ENCODE measurements around the gene LMBRD1.

LMBRD1 gene

DNA sequence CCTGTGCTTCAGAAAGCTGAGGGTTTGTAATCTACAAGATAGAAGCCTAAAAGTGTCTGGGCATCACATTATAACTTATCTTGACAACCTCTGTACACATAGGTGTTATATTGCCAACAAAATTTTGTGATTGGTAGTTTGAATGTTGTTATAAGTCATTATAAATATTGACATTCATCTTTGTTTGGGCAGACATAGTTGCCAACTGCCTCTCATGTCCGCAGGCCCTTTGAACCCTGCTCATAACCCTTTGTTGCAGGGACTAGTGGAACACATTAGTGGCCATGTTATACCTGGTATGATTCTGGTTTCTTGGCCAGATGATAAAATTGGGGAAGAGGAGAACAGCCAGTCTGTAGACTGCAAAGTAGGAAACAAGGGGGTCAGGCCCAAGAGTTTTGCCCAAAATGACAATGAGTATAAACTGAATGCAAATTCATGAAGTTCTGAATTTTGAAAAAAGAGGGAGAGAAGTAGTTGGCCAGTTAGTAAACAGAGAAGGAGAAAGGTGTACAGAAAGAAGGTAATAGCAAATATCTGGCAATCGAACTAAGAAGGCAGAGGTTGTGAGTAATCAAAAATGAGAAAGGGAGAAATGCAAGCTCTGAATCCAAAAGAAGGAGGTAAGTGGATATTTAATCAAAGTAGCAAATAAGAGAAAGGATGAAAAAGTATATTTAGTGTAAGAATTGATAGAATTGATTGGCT, 21.6 kb upstream of the LMBRD1 start:
- Histone ChIP-seq H3K36me3 (ENCODE audit: control insufficient read depth in 2 of 2, insufficient read depth in 1 of 2, low read length in 2 of 2) (no peaks in the 10 kb centered on the region), H3K27ac (ENCODE audit: extremely low read depth, low read depth, low read length) (no peak overlapping the region), H3K9me3 (ENCODE audit: control insufficient read depth, insufficient read depth, low read depth, low read length) (no peaks in the 10 kb centered on the region), H3K4me1 (ENCODE audit: control insufficient read depth, insufficient read depth, low read length) (no peaks in the 10 kb centered on the region), H3K4me3 (ENCODE audit: low read depth, low read length) (no peak overlapping the region)
- TF ChIP-seq ZBTB48 (tag by site-specific recombination; IDR thresholded peaks at IDR 0.05) (no peak), ZNF184 (tag by site-specific recombination; IDR thresholded peaks at IDR 0.05) (no peak), ZSCAN16 (tag by site-specific recombination; IDR thresholded peaks at IDR 0.05) (no peak), KLF1 (tag by site-specific recombination; IDR thresholded peaks at IDR 0.05) (no peak)
- ChIA-PET POLR2A (interaction anchor here (0.7 kb wide), 1 partner anchor 19 kb away, joined by 6 read pairs; no protein-coding TSS in a partner anchor), CTCF (interaction anchor here (0.7 to 1.5 kb wide), 2 partner anchors 17 to 18 kb away, joined by 3 read pairs; no protein-coding TSS in a partner anchor)

DNA sequence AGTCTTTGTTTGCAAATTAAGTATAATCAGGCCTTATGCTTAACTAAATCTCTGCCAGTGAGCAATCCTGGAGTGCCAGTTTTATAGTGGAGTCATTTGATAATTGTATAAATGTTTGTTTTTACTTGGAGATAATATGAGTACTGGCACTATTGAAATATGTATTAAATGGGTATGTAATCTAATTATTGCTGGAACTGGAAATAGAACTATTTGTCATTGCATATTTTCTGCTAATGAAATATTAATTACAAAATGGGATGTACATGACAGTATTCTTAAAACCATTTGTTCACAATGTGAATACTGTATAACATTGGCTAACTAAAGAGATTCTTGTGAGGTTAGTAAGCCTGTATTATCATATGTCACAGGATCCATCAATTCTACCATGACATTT, 20.5 kb upstream of the LMBRD1 start:
- TF ChIP-seq ZNF521 (tag by site-specific recombination; IDR thresholded peaks at IDR 0.05) (no peak), ZFHX2 (tag by site-specific recombination; conservative IDR thresholded peaks at IDR 0.05) (no peak), ZNF544 (tag by site-specific recombination; IDR thresholded peaks at IDR 0.05) (no peak), ZNF221 (tag by site-specific recombination; IDR thresholded peaks at IDR 0.05; ENCODE audit: borderline replicate concordance) (no peak), KLF8 (tag by site-specific recombination; IDR thresholded peaks at IDR 0.05) (no peak), ZSCAN18 (tag by site-specific recombination; IDR thresholded peaks at IDR 0.05) (no peak)
- TF ChIP-seq, protein P1, sequence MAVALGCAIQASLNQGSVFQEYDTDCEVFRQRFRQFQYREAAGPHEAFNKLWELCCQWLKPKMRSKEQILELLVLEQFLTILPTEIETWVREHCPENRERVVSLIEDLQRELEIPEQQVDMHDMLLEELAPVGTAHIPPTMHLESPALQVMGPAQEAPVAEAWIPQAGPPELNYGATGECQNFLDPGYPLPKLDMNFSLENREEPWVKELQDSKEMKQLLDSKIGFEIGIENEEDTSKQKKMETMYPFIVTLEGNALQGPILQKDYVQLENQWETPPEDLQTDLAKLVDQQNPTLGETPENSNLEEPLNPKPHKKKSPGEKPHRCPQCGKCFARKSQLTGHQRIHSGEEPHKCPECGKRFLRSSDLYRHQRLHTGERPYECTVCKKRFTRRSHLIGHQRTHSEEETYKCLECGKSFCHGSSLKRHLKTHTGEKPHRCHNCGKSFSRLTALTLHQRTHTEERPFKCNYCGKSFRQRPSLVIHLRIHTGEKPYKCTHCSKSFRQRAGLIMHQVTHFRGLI (tag by site-specific recombination; IDR thresholded peaks at IDR 0.05), result no peak
- TF ChIP-seq, protein P2, sequence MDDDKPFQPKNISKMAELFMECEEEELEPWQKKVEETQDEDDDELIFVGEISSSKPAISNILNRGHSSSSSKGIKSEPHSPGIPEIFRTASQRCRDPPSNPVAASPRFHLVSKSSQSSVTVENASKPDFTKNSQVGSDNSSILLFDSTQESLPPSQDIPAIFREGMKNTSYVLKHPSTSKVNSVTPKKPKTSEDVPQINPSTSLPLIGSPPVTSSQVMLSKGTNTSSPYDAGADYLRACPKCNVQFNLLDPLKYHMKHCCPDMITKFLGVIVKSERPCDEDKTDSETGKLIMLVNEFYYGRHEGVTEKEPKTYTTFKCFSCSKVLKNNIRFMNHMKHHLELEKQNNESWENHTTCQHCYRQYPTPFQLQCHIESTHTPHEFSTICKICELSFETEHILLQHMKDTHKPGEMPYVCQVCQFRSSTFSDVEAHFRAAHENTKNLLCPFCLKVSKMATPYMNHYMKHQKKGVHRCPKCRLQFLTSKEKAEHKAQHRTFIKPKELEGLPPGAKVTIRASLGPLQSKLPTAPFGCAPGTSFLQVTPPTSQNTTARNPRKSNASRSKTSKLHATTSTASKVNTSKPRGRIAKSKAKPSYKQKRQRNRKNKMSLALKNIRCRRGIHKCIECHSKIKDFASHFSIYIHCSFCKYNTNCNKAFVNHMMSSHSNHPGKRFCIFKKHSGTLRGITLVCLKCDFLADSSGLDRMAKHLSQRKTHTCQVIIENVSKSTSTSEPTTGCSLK (tag by site-specific recombination; IDR thresholded peaks at IDR 0.05), result no peak
- POLR2A ChIA-PET, result no interaction called here
- CTCF ChIA-PET, result interaction anchor here (1.5 kb wide), 1 partner anchor 18 kb away, joined by 3 read pairs; no protein-coding TSS in a partner anchor
- no peaks in the 10 kb centered on the region for H3K36me3 ChIP-seq (ENCODE audit: control insufficient read depth in 2 of 2, insufficient read depth in 1 of 2, low read length in 2 of 2)
- no peaks in the 10 kb centered on the region for H3K4me1 ChIP-seq (ENCODE audit: control insufficient read depth, insufficient read depth, low read length)
- no peaks in the 10 kb centered on the region for H3K9me3 ChIP-seq (ENCODE audit: control insufficient read depth, insufficient read depth, low read depth, low read length)
- no peak overlapping the region for H3K27ac ChIP-seq (ENCODE audit: extremely low read depth, low read depth, low read length)
- no peak overlapping the region for H3K4me3 ChIP-seq (ENCODE audit: low read depth, low read length)

DNA sequence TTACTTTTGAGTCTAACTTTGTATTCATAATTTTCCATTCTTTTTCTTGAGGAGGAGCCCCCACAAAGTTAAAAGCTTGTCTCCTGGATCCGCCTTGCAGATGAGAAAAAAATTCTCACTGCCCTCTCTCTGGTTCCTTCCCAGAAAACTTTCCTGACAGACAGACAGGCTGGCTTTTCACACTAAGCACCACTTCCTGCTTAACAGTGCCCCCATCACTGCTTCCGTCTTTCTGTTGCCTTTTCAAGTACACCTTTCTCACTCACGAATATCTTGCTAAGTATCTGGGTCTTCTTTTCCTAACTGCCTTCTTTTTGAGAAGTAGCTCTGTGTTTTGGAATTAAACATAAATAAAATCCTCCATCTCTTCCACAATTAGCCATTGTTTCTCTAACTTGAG, 19.8 kb upstream of the LMBRD1 start:
- H3K9me3 ChIP-seq (ENCODE audit: control insufficient read depth, insufficient read depth, low read depth, low read length), result no peaks in the 10 kb centered on the region
- no peak overlapping the region for H3K27ac ChIP-seq (ENCODE audit: extremely low read depth, low read depth, low read length)
- no peak overlapping the region for H3K4me3 ChIP-seq (ENCODE audit: low read depth, low read length)
- ChIA-PET POLR2A (no interaction called here), CTCF (interaction anchor here (0.6 to 3.1 kb wide), 4 partner anchors 20 to 1181 kb away, joined by 3 to 12 read pairs (median 7); partner anchors contain the start of gene LMBRD1)
- TF ChIP-seq ZNF585B (tag by site-specific recombination; IDR thresholded peaks at IDR 0.05) (no peak), ZNF777 (tag by site-specific recombination; IDR thresholded peaks at IDR 0.05; ENCODE audit: borderline replicate concordance) (no peak), SP3 (tag by site-specific recombination; IDR thresholded peaks at IDR 0.05) (no peak), ZNF548 (tag by site-specific recombination; IDR thresholded peaks at IDR 0.05) (no peak), ZNF768 (tag by site-specific recombination; IDR thresholded peaks at IDR 0.05) (no peak), ZNF549 (tag by site-specific recombination; IDR thresholded peaks at IDR 0.05) (no peak), SALL2 (tag by site-specific recombination; IDR thresholded peaks at IDR 0.05; ENCODE audit: borderline replicate concordance) (no peak), ZNF16 (tag by site-specific recombination; IDR thresholded peaks at IDR 0.05; ENCODE audit: low read depth) (no peak), ZNF433 (tag by site-specific recombination; IDR thresholded peaks at IDR 0.05; ENCODE audit: low read depth) (no peak), ZNF19 (tag by site-specific recombination; IDR thresholded peaks at IDR 0.05; ENCODE audit: low read depth) (no peak)
- no peaks in the 10 kb centered on the region for H3K36me3 ChIP-seq (ENCODE audit: control insufficient read depth in 2 of 2, insufficient read depth in 1 of 2, low read length in 2 of 2)
- no peaks in the 10 kb centered on the region for H3K4me1 ChIP-seq (ENCODE audit: control insufficient read depth, insufficient read depth, low read length)
